Astrocyte of the cerebellum (primary cell): ENCODE data around the gene FTH1.

Source experiments
- DNase-seq: peaks from one replicate; pipeline ENCODE4 v3.0.0-alpha.2; 2011; ENCODE audit warnings: low read depth
- H3K4me3 ChIP-seq: 2 replicates; pipeline ENCODE4 v1.5.1; 2011; ENCODE audit warnings: mild to moderate bottlenecking, low read depth, low read length, moderate library complexity
- in situ Hi-C: cut with HindIII; loops from 2 replicates; pipeline ENCODE4 v1.10.0; 2017; ENCODE audit warnings: low sequenced_read_pairs
- TF ChIP-seq, protein P1 (sequence below): IDR thresholded peaks from 2 replicates; pipeline ENCODE4 v1.5.1; 2012; ENCODE audit warnings: low read length, low read depth, moderate library complexity, mild to moderate bottlenecking; ENCODE audit errors: missing control alignments

FTH1 gene

DNA sequence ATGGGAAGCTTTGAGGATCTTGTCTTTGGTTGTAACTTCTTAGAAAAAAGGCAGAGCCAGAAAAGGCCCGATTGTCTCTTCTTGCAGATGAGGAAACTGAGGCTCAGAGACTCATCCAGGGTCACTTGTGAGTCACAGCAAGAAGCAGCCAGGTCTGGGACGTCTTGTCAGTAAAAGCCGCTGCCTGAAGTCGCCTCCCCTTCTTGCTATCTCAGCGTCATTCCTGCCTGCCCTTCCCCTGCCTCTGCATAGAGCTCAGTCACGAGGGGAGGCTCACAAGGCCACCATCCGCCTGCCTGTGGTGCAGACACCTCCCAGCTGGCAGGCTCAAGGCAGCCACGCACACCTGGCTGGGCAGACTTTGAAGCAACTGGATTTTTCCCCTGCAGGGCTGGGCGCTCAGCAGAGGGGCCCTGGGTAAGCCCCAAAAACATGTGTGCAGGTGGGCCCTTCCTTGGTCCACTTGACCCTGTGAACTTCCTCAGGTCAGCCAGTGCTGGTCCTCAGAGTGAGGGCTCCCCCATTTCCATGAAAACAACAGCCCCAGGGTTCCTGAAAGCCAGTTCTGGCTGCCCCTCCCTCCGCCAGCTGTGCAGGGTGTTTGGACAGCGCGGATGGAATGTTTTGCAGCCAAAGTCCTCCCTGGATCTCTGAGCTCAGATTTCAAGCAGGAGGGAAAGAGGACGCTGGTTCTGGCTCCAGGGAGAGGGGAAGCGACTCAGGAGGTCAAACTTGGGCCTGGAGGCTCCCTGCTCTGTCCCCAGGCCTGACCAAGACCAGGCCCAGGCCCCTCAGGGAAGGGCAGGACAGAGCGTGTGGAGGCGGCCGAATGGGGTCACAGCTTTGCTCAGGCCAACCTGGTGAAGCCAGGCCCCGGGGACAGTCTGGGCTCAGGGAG lies 44.0 kb downstream of the FTH1 start:
- in situ Hi-C loops: loop anchor here (10.0 kb wide), 1 partner anchor 109 kb away; the partner anchor contains the start of gene FADS1
- TF ChIP-seq, protein P1, sequence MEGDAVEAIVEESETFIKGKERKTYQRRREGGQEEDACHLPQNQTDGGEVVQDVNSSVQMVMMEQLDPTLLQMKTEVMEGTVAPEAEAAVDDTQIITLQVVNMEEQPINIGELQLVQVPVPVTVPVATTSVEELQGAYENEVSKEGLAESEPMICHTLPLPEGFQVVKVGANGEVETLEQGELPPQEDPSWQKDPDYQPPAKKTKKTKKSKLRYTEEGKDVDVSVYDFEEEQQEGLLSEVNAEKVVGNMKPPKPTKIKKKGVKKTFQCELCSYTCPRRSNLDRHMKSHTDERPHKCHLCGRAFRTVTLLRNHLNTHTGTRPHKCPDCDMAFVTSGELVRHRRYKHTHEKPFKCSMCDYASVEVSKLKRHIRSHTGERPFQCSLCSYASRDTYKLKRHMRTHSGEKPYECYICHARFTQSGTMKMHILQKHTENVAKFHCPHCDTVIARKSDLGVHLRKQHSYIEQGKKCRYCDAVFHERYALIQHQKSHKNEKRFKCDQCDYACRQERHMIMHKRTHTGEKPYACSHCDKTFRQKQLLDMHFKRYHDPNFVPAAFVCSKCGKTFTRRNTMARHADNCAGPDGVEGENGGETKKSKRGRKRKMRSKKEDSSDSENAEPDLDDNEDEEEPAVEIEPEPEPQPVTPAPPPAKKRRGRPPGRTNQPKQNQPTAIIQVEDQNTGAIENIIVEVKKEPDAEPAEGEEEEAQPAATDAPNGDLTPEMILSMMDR: no peak
- DNase-seq: no peak
- H3K4me3 ChIP-seq: no peak overlapping the region

DNA sequence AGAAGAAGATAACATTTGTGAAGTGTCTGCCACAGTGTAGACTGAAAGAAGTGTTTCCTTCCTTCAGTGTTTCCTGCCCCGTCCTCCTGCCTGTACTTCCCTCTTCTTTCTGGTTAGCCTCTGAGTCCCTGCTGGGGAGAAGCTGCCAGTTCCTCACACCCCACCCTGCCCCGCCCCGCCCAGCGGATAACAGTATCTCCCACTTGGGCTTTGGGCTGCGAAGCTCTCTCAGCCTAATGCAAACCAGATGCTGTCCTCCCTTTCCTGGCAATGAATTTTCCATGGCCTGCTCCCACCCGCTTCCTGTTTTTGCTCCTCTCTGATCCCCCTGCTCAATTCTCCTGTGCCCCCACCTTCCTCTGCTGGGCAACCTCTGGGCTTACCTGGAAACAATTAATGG lies 44.9 kb downstream of the FTH1 start:
- H3K4me3 ChIP-seq: no peak overlapping the region
- TF ChIP-seq, protein P1: no peak
- in situ Hi-C loops: loop anchor here (10.0 kb wide), 1 partner anchor 108 kb away; the partner anchor contains the start of gene FADS1
- DNase-seq: no peak

DNA sequence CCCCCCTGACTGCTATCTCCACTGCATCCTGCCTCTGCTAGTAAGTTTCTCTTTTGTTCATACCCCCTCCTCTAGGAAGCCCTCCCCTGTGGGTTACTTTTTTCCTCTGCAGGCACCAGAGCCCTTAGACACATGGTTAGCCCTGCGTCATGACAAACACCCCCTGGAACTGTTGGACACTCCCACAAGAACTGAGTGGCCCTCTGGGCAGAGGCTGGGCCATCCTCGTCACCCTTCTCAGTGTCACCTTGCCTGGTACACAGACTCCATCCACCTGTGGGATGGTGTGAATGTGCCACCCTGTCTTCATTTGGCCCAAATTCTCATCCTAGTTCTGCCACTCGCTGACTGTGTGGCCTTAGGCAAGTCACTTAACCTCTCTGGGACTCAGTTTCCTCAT lies 46.0 kb downstream of the FTH1 start:
- DNase-seq: no peak
- no peak overlapping the region for H3K4me3 ChIP-seq
- TF ChIP-seq, protein P1: no peak
- in situ Hi-C loops: loop anchor here (10.0 kb wide), 1 partner anchor 107 kb away; the partner anchor contains the start of gene FADS1

DNA sequence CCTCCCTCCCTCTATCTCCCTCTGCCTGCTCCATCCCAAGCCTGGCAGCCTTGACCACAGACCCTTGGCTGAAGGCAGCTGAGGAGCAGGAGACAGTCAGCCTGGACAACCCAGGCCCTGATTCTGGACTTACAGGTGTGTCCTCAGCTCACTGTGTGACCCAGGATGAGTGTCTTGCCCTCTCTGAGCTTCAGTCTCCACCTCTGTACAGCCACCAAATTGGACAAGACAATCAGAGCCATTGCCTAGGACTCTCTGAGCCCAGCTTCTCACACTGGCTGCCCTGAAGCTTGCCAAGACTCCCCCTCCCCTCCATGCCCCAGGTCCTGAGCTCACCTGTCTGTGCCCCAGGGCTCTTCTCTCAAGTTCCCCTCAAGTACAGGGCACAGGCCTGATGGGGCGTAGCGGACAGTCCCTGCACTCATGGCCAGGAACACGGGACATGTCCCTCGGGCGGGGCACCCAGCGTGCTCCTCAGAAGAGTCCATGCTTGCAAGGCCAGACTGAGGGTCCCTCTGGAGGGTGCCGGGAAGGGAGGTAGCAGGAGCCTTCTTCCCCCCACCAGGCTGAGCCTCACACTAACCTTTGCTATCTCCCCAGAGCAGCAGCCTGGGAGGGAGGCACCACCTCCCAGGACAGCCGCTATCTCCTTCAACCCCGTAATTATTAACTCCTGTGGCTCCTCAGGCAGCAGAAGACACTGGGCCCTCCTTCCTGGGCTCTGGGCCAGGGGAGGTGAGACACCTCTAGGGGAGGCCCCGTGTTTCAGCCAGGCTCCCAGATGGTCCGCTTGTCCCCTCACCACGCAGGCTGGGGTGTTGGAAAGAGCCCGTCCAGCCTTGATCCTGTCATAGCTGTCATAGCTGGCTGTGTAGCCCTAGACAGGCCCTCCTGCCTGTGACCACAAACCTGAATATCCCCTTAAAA lies 47.5 kb downstream of the FTH1 start:
- in situ Hi-C loops: loop anchor here (10.0 kb wide), 1 partner anchor 105 kb away; the partner anchor contains the start of gene FADS1
- TF ChIP-seq, protein P1: no peak
- no peak for DNase-seq
- no peak overlapping the region for H3K4me3 ChIP-seq

DNA sequence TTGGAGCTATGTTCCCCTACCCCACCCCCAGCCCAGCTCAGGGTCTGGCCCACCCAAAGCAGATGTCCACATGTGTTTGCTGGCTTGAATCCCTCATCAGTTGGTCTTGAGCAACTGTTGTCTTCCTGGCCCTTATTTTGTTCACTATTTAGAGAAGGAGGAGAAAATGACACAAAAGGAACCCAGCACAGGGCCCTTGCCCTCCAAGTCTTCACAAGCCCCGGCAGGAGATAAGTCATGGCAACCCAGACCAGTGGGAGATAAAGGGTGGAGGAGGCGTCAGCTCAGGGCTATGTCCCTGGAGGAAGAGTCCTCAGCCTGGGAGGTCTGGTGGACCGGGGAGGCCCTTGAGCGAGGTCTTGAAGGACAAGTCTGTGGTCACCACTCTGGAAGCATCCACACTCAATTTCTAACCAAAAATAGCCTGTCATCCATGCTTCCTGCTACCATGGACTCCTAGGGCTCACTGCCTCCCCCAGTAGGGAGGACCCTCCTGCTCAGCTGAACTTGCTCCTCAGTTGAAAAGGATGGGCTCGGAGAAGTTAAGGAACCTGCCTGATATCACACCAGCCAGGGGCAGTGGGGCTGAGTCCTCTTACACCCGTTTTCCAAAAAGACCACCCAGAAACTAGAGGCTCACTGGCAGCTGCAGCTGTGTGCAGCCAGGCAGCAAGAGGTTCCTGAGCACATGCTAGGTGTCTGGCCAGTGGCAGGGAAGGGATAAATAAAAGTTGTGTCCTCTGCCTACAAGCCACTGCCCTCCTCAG lies 48.3 kb downstream of the FTH1 start:
- in situ Hi-C loops: no loop called here
- no peak overlapping the region for H3K4me3 ChIP-seq
- DNase-seq: no peak
- TF ChIP-seq, protein P1: no peak
